KMS-11 (cell line): Measurements from ENCODE around the gene MAP3K5.

Experiments
- H2AFZ ChIP-seq: fragments of 200-600 bp; sonication (generic); 2 replicates; pipeline ENCODE4 v1.6.1; 2016; ENCODE audit warnings: antibody characterized with exemption, mixed run types, low read depth
- H3K27ac ChIP-seq: fragments of 200-600 bp; sonication (generic); 2 replicates; pipeline ENCODE4 v1.6.1; 2016; ENCODE audit warnings: mild to moderate bottlenecking, mixed run types
- H3K27me3 ChIP-seq: fragments of 200-600 bp; sonication (generic); 2 replicates; pipeline ENCODE4 v1.6.1; 2017; ENCODE audit warnings: mild to moderate bottlenecking, low read depth, mixed run types, moderate library complexity; ENCODE audit not compliant: insufficient read depth
- H3K36me3 ChIP-seq: fragments of 200-600 bp; sonication (generic); 2 replicates; pipeline ENCODE4 v1.6.1; 2017; ENCODE audit warnings: mild to moderate bottlenecking, mixed run types; ENCODE audit not compliant: insufficient read depth
- H3K4me1 ChIP-seq: fragments of 200-600 bp; sonication (generic); 2 replicates; pipeline ENCODE4 v1.6.1; 2016; ENCODE audit warnings: mild to moderate bottlenecking, low read depth, mixed run types; ENCODE audit not compliant: poor library complexity, severe bottlenecking
- H3K4me2 ChIP-seq: fragments of 200-600 bp; sonication (generic); 2 replicates; pipeline ENCODE4 v1.7.0; 2016; ENCODE audit warnings: mild to moderate bottlenecking, mixed run types
- H3K4me3 ChIP-seq: fragments of 200-600 bp; sonication (generic); IDR thresholded peaks from 2 replicates; pipeline ENCODE4 v1.6.1; 2017; ENCODE audit warnings: low read depth, low read length, mixed read lengths; ENCODE audit not compliant: insufficient read depth
- H3K79me2 ChIP-seq: fragments of 200-600 bp; sonication (generic); 2 replicates; pipeline ENCODE4 v1.6.1; 2016; ENCODE audit warnings: low read depth, mixed run types; ENCODE audit not compliant: insufficient read depth
- H3K9ac ChIP-seq: fragments of 200-600 bp; sonication (generic); 2 replicates; pipeline ENCODE4 v1.6.1; 2016; ENCODE audit warnings: mild to moderate bottlenecking, mixed run types
- H4K20me1 ChIP-seq: fragments of 200-600 bp; sonication (generic); 2 replicates; pipeline ENCODE4 v1.6.1; 2016; ENCODE audit warnings: mild to moderate bottlenecking, mixed run types; ENCODE audit not compliant: insufficient read depth
- TF ChIP-seq, protein P1 (sequence below): fragments of 200-600 bp; sonication (generic); conservative IDR thresholded peaks from 2 replicates; pipeline ENCODE4 v1.6.1; 2017; ENCODE audit warnings: low read depth, mild to moderate bottlenecking, antibody characterized with exemption, low read length, moderate library complexity, mixed read lengths

The MAP3K5 gene

GRCh38 chr6:136739501-136739900, 52.8 kb downstream of the MAP3K5 start:
- no peaks in the 10 kb centered on the region for H3K4me1 ChIP-seq
- H3K9ac ChIP-seq: no peak overlapping the region
- peaks cover 9% of the 10 kb centered on the region; the same call in 1 of the 2 replicates for H3K79me2 ChIP-seq
- no peak overlapping the region for H3K27ac ChIP-seq
- TF ChIP-seq, protein P1, sequence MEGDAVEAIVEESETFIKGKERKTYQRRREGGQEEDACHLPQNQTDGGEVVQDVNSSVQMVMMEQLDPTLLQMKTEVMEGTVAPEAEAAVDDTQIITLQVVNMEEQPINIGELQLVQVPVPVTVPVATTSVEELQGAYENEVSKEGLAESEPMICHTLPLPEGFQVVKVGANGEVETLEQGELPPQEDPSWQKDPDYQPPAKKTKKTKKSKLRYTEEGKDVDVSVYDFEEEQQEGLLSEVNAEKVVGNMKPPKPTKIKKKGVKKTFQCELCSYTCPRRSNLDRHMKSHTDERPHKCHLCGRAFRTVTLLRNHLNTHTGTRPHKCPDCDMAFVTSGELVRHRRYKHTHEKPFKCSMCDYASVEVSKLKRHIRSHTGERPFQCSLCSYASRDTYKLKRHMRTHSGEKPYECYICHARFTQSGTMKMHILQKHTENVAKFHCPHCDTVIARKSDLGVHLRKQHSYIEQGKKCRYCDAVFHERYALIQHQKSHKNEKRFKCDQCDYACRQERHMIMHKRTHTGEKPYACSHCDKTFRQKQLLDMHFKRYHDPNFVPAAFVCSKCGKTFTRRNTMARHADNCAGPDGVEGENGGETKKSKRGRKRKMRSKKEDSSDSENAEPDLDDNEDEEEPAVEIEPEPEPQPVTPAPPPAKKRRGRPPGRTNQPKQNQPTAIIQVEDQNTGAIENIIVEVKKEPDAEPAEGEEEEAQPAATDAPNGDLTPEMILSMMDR: no peak
- H3K36me3 ChIP-seq: no peaks in the 10 kb centered on the region
- H4K20me1 ChIP-seq: no peaks in the 10 kb centered on the region
- H3K4me3 ChIP-seq: no peak overlapping the region
- no peaks in the 10 kb centered on the region for H3K27me3 ChIP-seq
- no peak overlapping the region for H2AFZ ChIP-seq
- H3K4me2 ChIP-seq: no peak overlapping the region

DNA sequence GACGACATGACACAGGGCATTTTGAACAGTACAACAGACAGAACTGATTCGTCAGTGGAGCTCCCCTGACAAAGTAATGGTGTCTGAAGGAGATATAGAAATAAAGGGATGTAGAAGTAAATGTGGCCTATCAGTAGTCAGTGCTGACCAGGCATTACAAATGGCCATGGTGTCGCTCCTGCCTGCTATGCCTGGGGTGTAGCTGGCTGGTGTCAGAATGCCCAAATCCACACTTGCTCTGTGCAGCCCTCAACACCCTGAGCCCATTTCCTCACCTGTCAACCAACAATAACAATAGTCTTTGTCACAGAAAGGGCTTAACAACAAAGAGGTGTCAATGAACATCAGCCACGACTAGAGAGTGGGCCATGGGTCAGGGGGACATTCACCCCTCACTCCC, 53.2 kb downstream of the MAP3K5 start:
- no peak overlapping the region for H3K27ac ChIP-seq
- no peaks in the 10 kb centered on the region for H4K20me1 ChIP-seq
- no peaks in the 10 kb centered on the region for H3K36me3 ChIP-seq
- H3K4me1 ChIP-seq: no peaks in the 10 kb centered on the region
- no peak overlapping the region for H3K4me3 ChIP-seq
- TF ChIP-seq, protein P1: no peak
- no peak overlapping the region for H3K9ac ChIP-seq
- peaks cover 9% of the 10 kb centered on the region; the same call in 1 of the 2 replicates for H3K79me2 ChIP-seq
- no peak overlapping the region for H3K4me2 ChIP-seq
- no peak overlapping the region for H2AFZ ChIP-seq
- H3K27me3 ChIP-seq: no peaks in the 10 kb centered on the region

- no peaks in the 10 kb centered on the region for H3K36me3 ChIP-seq
- no peak overlapping the region for H3K4me2 ChIP-seq
- H3K27ac ChIP-seq: no peak overlapping the region
- no peaks in the 10 kb centered on the region for H3K27me3 ChIP-seq
- H3K4me1 ChIP-seq: no peaks in the 10 kb centered on the region
- peaks cover 9% of the 10 kb centered on the region; the same call in 1 of the 2 replicates for H3K79me2 ChIP-seq
- TF ChIP-seq, protein P1: no peak
- H2AFZ ChIP-seq: no peak overlapping the region
- no peak overlapping the region for H3K9ac ChIP-seq
- H4K20me1 ChIP-seq: no peaks in the 10 kb centered on the region
- H3K4me3 ChIP-seq: no peak overlapping the region
Observed at GRCh38 chr6:136738692-136739057, 53.6 kb downstream of the MAP3K5 start.

DNA sequence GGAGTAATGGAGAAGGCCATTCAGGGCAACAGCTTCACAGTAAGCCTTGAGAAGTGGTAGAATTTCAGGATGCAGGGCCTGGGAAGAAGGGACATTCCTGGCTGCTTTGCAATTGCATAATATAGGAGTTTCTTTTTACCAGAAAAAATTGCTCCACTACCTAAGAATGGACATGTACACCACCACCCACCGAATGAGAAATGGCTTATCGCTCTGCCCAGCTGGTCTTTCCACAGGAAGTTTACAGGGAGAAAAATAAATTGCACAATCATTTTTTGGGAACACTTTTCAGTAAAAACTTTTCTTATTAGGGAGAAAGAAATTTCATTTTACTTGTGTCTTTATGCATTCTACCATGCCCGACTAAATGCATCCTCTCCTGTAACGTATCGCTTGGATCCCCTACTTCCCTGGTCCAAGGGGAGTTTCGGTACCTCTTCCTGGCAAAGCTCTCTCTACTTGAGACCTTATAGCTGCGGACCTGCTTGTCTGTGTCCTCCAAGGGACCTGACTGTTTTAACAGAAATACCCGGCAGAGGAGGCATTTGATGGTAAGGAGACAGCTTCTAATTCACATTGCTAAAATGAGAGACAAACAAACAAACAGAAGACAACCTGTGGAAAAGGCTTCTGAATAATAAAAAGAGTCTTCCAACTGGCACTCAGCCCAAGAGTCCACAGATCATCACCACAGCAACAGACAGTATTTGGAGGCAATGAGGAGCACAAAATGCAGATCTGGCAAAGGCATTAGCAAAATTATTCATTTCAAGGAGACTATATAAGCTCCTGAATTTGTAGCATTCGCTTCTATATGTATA, 54.2 kb downstream of the MAP3K5 start:
- H3K4me1 ChIP-seq: no peaks in the 10 kb centered on the region
- no peaks in the 10 kb centered on the region for H3K27me3 ChIP-seq
- H3K4me3 ChIP-seq: no peak overlapping the region
- peaks cover 9% of the 10 kb centered on the region; the same call in 1 of the 2 replicates for H3K79me2 ChIP-seq
- H3K4me2 ChIP-seq: no peak overlapping the region
- H3K36me3 ChIP-seq: no peaks in the 10 kb centered on the region
- no peak overlapping the region for H2AFZ ChIP-seq
- H3K27ac ChIP-seq: no peak overlapping the region
- H4K20me1 ChIP-seq: no peaks in the 10 kb centered on the region
- TF ChIP-seq, protein P1: no peak
- H3K9ac ChIP-seq: no peak overlapping the region
